Lower leg skin (tissue), 4 donors: ENCODE data around the gene UHMK1. TPM values are rescaled to one million over a fixed set of nuclear protein-coding genes. Genes with fewer than 3 reads are reported as not detected.
"Not testable (repeated sequence)": the region's sequence is repeated elsewhere in the genome, so short reads cannot be mapped to it uniquely, and the experiment has no call there.

Experiments
- DNase-seq, 2 donors: peaks; one replicate each; pipeline ENCODE4 v3.0.0-alpha.2; 2019; ENCODE audit warnings: low spot score in 2 of 2
- H3K4me3 ChIP-seq: fragments of 200-600 bp; sonication (generic); 2 replicates; pipeline ENCODE4 v1.5.1; 2017; ENCODE audit warnings: mild to moderate bottlenecking, low read depth; ENCODE audit not compliant: poor library complexity, severe bottlenecking
- POLR2A ChIP-seq, 2 donors: fragments of 450-650 bp; IDR thresholded peaks; one replicate each; pipeline ENCODE4 v1.6.1; 2016 to 2017; ENCODE audit warnings: antibody characterized with exemption in 2 of 2, mild to moderate bottlenecking in 1 of 2, moderate library complexity in 1 of 2
- WGBS, 2 donors: methylation state at CpG; one replicate each; pipeline ENCODE4 v1.1.5; 2018; 5-methylcytosine and 5-hydroxymethylcytosine counted together
- intact Hi-C: fragments of 100-400 bp; cut with DNase I; formaldehyde crosslinking; loops from one replicate; pipeline ENCODE4 v1.15.0; 2023; ENCODE audit warnings: low total_unique reads
- total RNA-seq, 4 donors: library from RNA; depleted of rRNA; stranded (reverse); fragments of >200 nt; gene quantifications; one replicate each; pipeline ENCODE4 v1.1.0, GENCODE V29; 2016
- TF ChIP-seq, protein P1 (sequence below), 3 donors: fragments of 450-650 bp; IDR thresholded peaks; one replicate each; pipeline ENCODE4 v1.5.1; 2016; ENCODE audit warnings: antibody characterized with exemption in 3 of 3, mild to moderate bottlenecking in 3 of 3, moderate library complexity in 2 of 3

The UHMK1 gene
- total RNA-seq, 4 donors from 2014 or later: 23.4 to 27.1 (median 24.2) TPM

DNA sequence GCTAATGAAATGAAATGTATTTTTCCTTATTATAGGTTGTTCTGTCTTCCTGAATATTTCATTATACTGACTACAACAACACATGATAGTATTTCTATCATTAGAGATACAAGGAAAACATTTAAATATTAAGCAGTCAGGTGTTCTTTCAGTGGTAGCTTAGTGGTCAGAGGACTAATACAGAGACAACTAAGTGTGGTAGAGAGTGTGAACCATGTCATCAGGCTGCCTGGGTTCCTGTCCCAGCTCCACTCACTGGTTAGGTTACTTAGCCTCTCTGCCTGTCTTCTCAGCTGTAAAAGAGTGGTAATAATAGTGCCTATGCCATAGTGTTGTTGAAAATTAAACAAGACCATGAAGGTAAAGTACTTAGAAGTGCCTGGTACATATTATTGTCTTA lies 67.8 kb downstream of the UHMK1 start:
- intact Hi-C loops: no loop called here
- no peak for DNase-seq

DNA sequence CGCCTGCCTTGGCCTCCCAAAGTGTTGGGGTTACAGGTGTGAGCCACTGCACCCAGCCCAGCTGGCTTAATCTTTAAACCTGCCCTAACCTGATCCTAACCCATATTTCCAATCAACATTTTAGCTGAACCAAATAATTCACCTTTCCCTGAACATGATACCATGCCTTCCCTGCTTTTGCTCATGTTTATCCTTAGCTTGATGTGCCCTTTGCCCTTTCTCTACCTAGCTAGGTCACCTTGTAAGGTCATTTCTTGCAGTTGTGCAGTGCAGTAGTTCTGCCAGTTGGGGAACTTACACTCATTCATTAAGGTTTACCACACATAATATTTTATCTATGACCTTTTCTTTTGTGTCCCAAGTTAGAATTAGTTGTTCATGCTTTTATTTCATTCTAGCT lies 69.3 kb downstream of the UHMK1 start:
- H3K4me3 ChIP-seq: no peak overlapping the region

More for the DNA sequence above, 67.8 kb downstream of the UHMK1 start:
- no peak overlapping the region for H3K4me3 ChIP-seq
- TF ChIP-seq, protein P1, sequence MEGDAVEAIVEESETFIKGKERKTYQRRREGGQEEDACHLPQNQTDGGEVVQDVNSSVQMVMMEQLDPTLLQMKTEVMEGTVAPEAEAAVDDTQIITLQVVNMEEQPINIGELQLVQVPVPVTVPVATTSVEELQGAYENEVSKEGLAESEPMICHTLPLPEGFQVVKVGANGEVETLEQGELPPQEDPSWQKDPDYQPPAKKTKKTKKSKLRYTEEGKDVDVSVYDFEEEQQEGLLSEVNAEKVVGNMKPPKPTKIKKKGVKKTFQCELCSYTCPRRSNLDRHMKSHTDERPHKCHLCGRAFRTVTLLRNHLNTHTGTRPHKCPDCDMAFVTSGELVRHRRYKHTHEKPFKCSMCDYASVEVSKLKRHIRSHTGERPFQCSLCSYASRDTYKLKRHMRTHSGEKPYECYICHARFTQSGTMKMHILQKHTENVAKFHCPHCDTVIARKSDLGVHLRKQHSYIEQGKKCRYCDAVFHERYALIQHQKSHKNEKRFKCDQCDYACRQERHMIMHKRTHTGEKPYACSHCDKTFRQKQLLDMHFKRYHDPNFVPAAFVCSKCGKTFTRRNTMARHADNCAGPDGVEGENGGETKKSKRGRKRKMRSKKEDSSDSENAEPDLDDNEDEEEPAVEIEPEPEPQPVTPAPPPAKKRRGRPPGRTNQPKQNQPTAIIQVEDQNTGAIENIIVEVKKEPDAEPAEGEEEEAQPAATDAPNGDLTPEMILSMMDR (IDR thresholded peaks at IDR 0.05): no peak
- no peak for TF ChIP-seq POLR2A (IDR thresholded peaks at IDR 0.05)

DNA sequence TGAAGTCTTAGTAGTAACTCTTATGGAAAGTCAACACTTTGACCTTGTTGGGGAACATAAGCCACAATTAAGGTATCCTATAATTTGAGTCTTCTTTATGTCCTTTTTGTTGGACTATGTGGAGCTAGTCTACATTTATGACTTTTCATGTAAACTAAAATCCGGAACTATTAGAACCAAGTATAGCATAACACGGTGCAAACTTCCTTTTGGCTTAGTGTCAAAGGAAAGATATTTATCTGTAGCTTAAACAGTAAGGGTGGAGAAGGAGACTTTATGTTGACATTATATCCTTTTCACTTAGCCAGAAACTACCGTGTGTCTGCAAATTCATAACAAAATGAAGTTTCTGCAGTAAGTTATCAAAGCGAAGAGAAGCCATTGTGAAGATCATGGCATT lies 71.2 kb downstream of the UHMK1 start:
- WGBS, 2 donors: 51 to 54% methylated on average over 4 of the region's 4 CpGs
- no peak for DNase-seq
- no peak overlapping the region for H3K4me3 ChIP-seq
- TF ChIP-seq, protein P1 (IDR thresholded peaks at IDR 0.05): no peak
- intact Hi-C loops: no loop called here

More for the DNA sequence above, 69.3 kb downstream of the UHMK1 start:
- 90 to 100% methylated on average over 1 of the region's 1 CpG for WGBS, 2 donors
- DNase-seq: no peak
- intact Hi-C loops: no loop called here
- TF ChIP-seq, protein P1 (IDR thresholded peaks at IDR 0.05): no peak
- no peak for TF ChIP-seq POLR2A (IDR thresholded peaks at IDR 0.05)

DNA sequence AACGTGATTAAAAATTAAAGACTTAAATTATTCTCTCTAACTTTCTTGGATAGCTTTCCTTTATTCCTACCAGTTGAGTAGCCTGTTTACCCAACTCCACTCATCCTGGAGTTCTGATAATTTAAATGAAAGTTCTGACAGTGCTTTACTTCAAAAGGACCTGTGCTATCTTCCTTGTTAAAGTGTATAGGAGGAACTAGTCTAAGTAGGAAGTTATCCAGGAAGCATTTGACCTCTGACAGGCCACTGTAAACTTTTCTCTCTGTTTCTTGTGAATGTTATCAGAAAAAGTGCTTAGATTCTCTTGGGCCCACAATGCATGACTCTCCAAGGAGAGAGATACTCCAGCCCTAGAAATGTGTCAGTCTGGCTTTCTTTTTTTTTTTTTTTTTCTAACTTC lies 73.1 kb downstream of the UHMK1 start:
- no peak for TF ChIP-seq POLR2A (IDR thresholded peaks at IDR 0.05)
- TF ChIP-seq, protein P1 (IDR thresholded peaks at IDR 0.05): no peak
- WGBS, 2 donors: 71 to 81% methylated on average over 1 of the region's 1 CpG
- intact Hi-C loops: no loop called here

DNA sequence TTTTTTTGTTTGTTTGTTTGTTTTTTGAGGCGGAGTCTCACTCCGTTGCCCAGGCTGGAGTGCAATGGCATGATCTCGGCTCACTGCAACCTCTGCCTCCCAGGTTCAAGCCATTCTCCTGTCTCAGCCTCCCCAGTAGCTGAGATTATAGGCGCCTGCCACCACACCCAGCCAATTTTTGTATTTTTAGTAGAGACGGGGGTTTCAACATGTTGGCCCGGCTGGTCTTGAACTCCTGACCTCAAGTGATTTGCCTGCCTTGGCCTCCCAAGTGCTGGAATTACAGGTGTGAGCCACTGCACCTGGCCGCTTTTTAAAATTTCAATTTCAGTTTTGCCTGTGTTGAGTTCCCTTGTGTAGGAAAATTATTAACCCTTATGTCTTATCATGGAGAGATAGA lies 73.5 kb downstream of the UHMK1 start:
- DNase-seq: not testable (repeated sequence)
- 91 to 97% methylated on average over 7 of the region's 7 CpGs for WGBS, 2 donors

More for the DNA sequence above, 73.1 kb downstream of the UHMK1 start:
- no peak for DNase-seq
- H3K4me3 ChIP-seq: no peak overlapping the region

DNA sequence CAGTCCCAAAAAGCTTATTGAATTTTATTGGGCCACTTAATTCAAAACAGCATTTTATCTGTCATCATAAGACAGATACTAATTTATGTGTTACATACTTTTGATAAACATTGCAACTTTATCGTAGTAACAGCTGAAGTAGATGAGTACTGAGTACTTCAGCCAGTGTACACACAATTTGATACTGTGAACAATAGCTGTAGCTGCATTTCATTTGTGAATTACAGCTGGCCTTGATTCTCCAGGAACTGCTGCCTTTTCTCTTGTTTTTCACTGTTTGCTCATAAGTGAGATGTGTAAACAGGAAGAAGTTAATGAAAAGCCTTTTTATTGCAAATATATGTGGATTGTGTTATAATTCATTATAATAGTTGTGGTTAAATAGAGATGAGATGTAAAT lies 74.1 kb downstream of the UHMK1 start:
- H3K4me3 ChIP-seq: no peak overlapping the region
- intact Hi-C loops: no loop called here
- TF ChIP-seq, protein P1 (IDR thresholded peaks at IDR 0.05): no peak
- no peak for TF ChIP-seq POLR2A (IDR thresholded peaks at IDR 0.05)
- DNase-seq: no peak
- WGBS, 2 donors: 44 to 70% methylated on average over 1 of the region's 1 CpG

More for the DNA sequence above, 73.5 kb downstream of the UHMK1 start:
- intact Hi-C loops, H3K4me3 ChIP-seq: not testable (repeated sequence)
